K562 (cell line): Measurements from ENCODE around the gene CTDSP1. TPM values are rescaled to one million over a fixed set of nuclear protein-coding genes. Genes with fewer than 3 reads are reported as not detected.

ENCODE experiments used
- DMBX1 ChIP-seq: fragments of 250-450 bp; sonication (Bioruptor Pico); IDR thresholded peaks from 2 replicates; pipeline ENCODE4 v1.8.0; 2022; ENCODE audit warnings: inconsistent platforms, mild to moderate bottlenecking, moderate library complexity, borderline replicate concordance
- DPF2 ChIP-seq: fragments of 450-650 bp; IDR thresholded peaks from 2 replicates; pipeline ENCODE4 v1.6.1; 2016
- FOXJ3 ChIP-seq: sonication (generic); formaldehyde crosslinking; IDR thresholded peaks from 2 replicates; pipeline ENCODE4 v1.4.0; 2020; ENCODE audit warnings: mild to moderate bottlenecking, missing genetic modification reagents
- GABPB1 ChIP-seq: sonication (generic); formaldehyde crosslinking; IDR thresholded peaks from 2 replicates; pipeline ENCODE4 v1.8.0; 2022; ENCODE audit warnings: mild to moderate bottlenecking, missing genetic modification reagents
- JUNB ChIP-seq: fragments of 450-650 bp; formaldehyde crosslinking; conservative IDR thresholded peaks from 2 replicates; pipeline ENCODE4 v1.4.0; 2020; ENCODE audit warnings: mild to moderate bottlenecking
- NBN ChIP-seq: fragments of 450-650 bp; IDR thresholded peaks from 2 replicates; pipeline ENCODE4 v1.6.1; 2016; ENCODE audit warnings: low read depth, mild to moderate bottlenecking
- NONO ChIP-seq, 2 experiments: fragments of 200-400 bp in 1 of 2; fragments of 450-650 bp in 1 of 2; formaldehyde crosslinking in 1 of 2; IDR thresholded peaks; 2 replicates each; pipeline ENCODE4 v1.6.1; 2017; ENCODE audit warnings: low read depth in 2 of 2, mild to moderate bottlenecking in 2 of 2, moderate library complexity in 2 of 2, low read length in 1 of 2
- TFAP4 ChIP-seq: sonication (generic); formaldehyde crosslinking; IDR thresholded peaks from 2 replicates; pipeline ENCODE4 v1.8.0; 2022; ENCODE audit warnings: missing genetic modification reagents, mild to moderate bottlenecking, moderate library complexity, borderline replicate concordance
- ZNF316 ChIP-seq: fragments of 450-650 bp; IDR thresholded peaks from 2 replicates; pipeline ENCODE4 v1.6.1; 2016
- ZNF561 ChIP-seq: fragments of 450-650 bp; formaldehyde crosslinking; conservative IDR thresholded peaks from 2 replicates; pipeline ENCODE4 v1.4.0; 2020; ENCODE audit warnings: mild to moderate bottlenecking, moderate library complexity
- ZNF592 ChIP-seq: fragments of 450-650 bp; IDR thresholded peaks from 2 replicates; pipeline ENCODE4 v1.6.1; 2017; ENCODE audit warnings: antibody characterized with exemption, mild to moderate bottlenecking
- ZNF766 ChIP-seq: fragments of 200-800 bp; sonication (Bioruptor generic); conservative IDR thresholded peaks from 2 replicates; pipeline ENCODE4 v1.6.1; 2016; ENCODE audit warnings: missing genetic modification characterization, missing compliant biosample characterization
- polyA plus RNA-seq, 8 experiments: library from polyadenylated mRNA; depleted of rRNA in 4 of 8; stranded (reverse) in 5 of 8; unstranded in 3 of 8; fragments of >200 nt; fragmentation: Nextera tagmentation in 2 of 8; fragmentation: Illumina TruSeq in 1 of 8; extraction: Ambion mirVana in 2 of 8; extraction: Trizol in 1 of 8; gene quantifications; 2 replicates each; pipeline versions ENCODE4 v1.2.1 to v1.2.3, GENCODE V29; 2011 to 2014; ENCODE audit warnings: inconsistent platforms in 1 of 8, missing spikeins in 1 of 8
- total RNA-seq, 7 experiments: library from RNA; depleted of rRNA in 6 of 7; stranded (reverse); fragments of >200 nt in 6 of 7; fragmentation: Illumina TruSeq in 2 of 7; extraction: Trizol in 2 of 7; gene quantifications; 2 replicates each; pipeline versions ENCODE4 v1.2.1 to v1.2.3, GENCODE V29; 2011 to 2021; ENCODE audit warnings: low replicate concordance in 1 of 7
- TF ChIP-seq, protein P1 (sequence below): IDR thresholded peaks from 2 replicates; pipeline ENCODE4 v1.6.1; 2016; ENCODE audit warnings: missing genetic modification characterization, missing compliant biosample characterization
- TF ChIP-seq, protein P2 (sequence below): fragments of 450-650 bp; IDR thresholded peaks from 2 replicates; pipeline ENCODE4 v1.6.1; 2016; ENCODE audit warnings: mild to moderate bottlenecking
- TF ChIP-seq, protein P3 (sequence below): sonication (generic); formaldehyde crosslinking; IDR thresholded peaks from 2 replicates; pipeline ENCODE4 v1.5.0; 2020; ENCODE audit warnings: missing genetic modification reagents
- TF ChIP-seq, protein P4 (sequence below), 2 experiments: fragments of 450-650 bp in 1 of 2; sonication (generic) in 1 of 2; formaldehyde crosslinking; conservative IDR thresholded peaks; 2 replicates each; pipeline versions ENCODE4 v1.4.0 to v1.8.1; 2020 to 2022; ENCODE audit warnings: mild to moderate bottlenecking in 1 of 2, missing genetic modification reagents in 1 of 2

Gene CTDSP1
- total and polyA plus RNA-seq, 9 of the 15 experiments (the other 6 are each of a cell fraction or from before 2014, with no cell fraction given): 2.4 to 74.8 (median 45.8) TPM

- peak; percentile 39; the same call in 1 of the 2 replicates for TF ChIP-seq ZNF592
- no peak for TF ChIP-seq ZNF561 (CRISPR knock-in tag)
- TF ChIP-seq, protein P1, sequence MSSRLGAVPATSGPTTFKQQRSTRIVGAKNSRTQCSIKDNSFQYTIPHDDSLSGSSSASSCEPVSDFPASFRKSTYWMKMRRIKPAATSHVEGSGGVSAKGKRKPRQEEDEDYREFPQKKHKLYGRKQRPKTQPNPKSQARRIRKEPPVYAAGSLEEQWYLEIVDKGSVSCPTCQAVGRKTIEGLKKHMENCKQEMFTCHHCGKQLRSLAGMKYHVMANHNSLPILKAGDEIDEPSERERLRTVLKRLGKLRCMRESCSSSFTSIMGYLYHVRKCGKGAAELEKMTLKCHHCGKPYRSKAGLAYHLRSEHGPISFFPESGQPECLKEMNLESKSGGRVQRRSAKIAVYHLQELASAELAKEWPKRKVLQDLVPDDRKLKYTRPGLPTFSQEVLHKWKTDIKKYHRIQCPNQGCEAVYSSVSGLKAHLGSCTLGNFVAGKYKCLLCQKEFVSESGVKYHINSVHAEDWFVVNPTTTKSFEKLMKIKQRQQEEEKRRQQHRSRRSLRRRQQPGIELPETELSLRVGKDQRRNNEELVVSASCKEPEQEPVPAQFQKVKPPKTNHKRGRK (tag): no peak
- TF ChIP-seq NONO (IDR thresholded peaks at IDR 0.05; ENCODE audit: low read depth in 2 of 2, low read length in 1 of 2): peak in 1 of 2 experiments; percentile 62; a peak in 1 of 4 replicates
- TF ChIP-seq, protein P2, sequence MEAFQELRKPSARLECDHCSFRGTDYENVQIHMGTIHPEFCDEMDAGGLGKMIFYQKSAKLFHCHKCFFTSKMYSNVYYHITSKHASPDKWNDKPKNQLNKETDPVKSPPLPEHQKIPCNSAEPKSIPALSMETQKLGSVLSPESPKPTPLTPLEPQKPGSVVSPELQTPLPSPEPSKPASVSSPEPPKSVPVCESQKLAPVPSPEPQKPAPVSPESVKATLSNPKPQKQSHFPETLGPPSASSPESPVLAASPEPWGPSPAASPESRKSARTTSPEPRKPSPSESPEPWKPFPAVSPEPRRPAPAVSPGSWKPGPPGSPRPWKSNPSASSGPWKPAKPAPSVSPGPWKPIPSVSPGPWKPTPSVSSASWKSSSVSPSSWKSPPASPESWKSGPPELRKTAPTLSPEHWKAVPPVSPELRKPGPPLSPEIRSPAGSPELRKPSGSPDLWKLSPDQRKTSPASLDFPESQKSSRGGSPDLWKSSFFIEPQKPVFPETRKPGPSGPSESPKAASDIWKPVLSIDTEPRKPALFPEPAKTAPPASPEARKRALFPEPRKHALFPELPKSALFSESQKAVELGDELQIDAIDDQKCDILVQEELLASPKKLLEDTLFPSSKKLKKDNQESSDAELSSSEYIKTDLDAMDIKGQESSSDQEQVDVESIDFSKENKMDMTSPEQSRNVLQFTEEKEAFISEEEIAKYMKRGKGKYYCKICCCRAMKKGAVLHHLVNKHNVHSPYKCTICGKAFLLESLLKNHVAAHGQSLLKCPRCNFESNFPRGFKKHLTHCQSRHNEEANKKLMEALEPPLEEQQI: 0 out of 2 replicates have a peak, but pooled peaks have one; percentile 27
- TF ChIP-seq FOXJ3 (CRISPR knock-in tag): no peak
- peak; percentile 54; the same call in 1 of the 2 replicates for TF ChIP-seq GABPB1 (CRISPR knock-in tag)
- no peak; the same call in 1 of the 2 replicates for TF ChIP-seq ZNF766 (CRISPR knock-in tag)
- peak; percentile 36; the same call in 1 of the 2 replicates for TF ChIP-seq TFAP4 (CRISPR knock-in tag)
- TF ChIP-seq ZNF316: no peak
- TF ChIP-seq NBN: no peak
- TF ChIP-seq, protein P3, sequence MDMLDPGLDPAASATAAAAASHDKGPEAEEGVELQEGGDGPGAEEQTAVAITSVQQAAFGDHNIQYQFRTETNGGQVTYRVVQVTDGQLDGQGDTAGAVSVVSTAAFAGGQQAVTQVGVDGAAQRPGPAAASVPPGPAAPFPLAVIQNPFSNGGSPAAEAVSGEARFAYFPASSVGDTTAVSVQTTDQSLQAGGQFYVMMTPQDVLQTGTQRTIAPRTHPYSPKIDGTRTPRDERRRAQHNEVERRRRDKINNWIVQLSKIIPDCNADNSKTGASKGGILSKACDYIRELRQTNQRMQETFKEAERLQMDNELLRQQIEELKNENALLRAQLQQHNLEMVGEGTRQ (CRISPR knock-in tag): no peak
- no peak for TF ChIP-seq DPF2
- TF ChIP-seq DMBX1: no peak
- TF ChIP-seq, protein P4, sequence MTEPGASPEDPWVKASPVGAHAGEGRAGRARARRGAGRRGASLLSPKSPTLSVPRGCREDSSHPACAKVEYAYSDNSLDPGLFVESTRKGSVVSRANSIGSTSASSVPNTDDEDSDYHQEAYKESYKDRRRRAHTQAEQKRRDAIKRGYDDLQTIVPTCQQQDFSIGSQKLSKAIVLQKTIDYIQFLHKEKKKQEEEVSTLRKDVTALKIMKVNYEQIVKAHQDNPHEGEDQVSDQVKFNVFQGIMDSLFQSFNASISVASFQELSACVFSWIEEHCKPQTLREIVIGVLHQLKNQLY (CRISPR knock-in tag; conservative IDR thresholded peaks at IDR 0.05): 0 out of 4 replicates have a peak, but pooled peaks of 1 of the 2 experiments have one; percentile 60
- no peak for TF ChIP-seq JUNB (CRISPR knock-in tag)
Observed at GRCh38 chr2:218406209-218406948, 6.7 kb downstream of the CTDSP1 start (continued).
